Measurements from ENCODE around the gene ACTR3C.

GRCh38 chr7:150370612-150371071 is 47.3 kb upstream of the ACTR3C start:
- no peak for TF ChIP-seq CTCF (conservative IDR thresholded peaks at IDR 0.05 in 1 of 2, IDR thresholded peaks at IDR 0.05 in 1 of 2; ENCODE audit: low read depth in 1 of 2, low read length in 2 of 2)
- no peak for TF ChIP-seq EZH2 (IDR thresholded peaks at IDR 0.05; ENCODE audit: low read length, missing control alignments)

All from fibroblast of lung (primary cell).